HepG2 (cell line): ENCODE data around the gene UTP4. TPM values are rescaled to one million over a fixed set of nuclear protein-coding genes. Genes with fewer than 3 reads are reported as not detected.
A peak's percentile ranks its signal among the peaks of the same experiment; 100 is the strongest.

Experiments used
- RNF219 ChIP-seq: sonication (generic); formaldehyde crosslinking; IDR thresholded peaks from 2 replicates; pipeline ENCODE4 v1.5.0; 2020; ENCODE audit warnings: mild to moderate bottlenecking, missing genetic modification reagents
- SRY ChIP-seq: sonication (generic); formaldehyde crosslinking; IDR thresholded peaks from 2 replicates; pipeline ENCODE4 v1.8.0; 2022; ENCODE audit warnings: mild to moderate bottlenecking, missing genetic modification reagents
- TARDBP ChIP-seq: sonication (generic); formaldehyde crosslinking; IDR thresholded peaks from 2 replicates; pipeline ENCODE4 v1.8.0; 2022; ENCODE audit warnings: mild to moderate bottlenecking, missing genetic modification reagents
- YY1 ChIP-seq: IDR thresholded peaks from 2 replicates; pipeline ENCODE4 v1.6.1; 2011; ENCODE audit warnings: low read length, low read depth, moderate library complexity, mild to moderate bottlenecking; ENCODE audit not compliant: insufficient read depth, insufficient replicate concordance
- ZFP1 ChIP-seq: IDR thresholded peaks from 2 replicates; pipeline ENCODE4 v1.6.1; 2016
- ZGPAT ChIP-seq: IDR thresholded peaks from 2 replicates; pipeline ENCODE4 v1.6.1; 2016; ENCODE audit warnings: mild to moderate bottlenecking
- ZMAT5 ChIP-seq: sonication (generic); formaldehyde crosslinking; IDR thresholded peaks from 2 replicates; pipeline ENCODE4 v1.5.0; 2020; ENCODE audit warnings: mild to moderate bottlenecking, low read depth, missing genetic modification reagents, borderline replicate concordance
- ZNF124 ChIP-seq: sonication (generic); formaldehyde crosslinking; IDR thresholded peaks from 2 replicates; pipeline ENCODE4 v1.4.0; 2020; ENCODE audit warnings: missing genetic modification reagents
- ZNF136 ChIP-seq: sonication (generic); formaldehyde crosslinking; IDR thresholded peaks from 2 replicates; pipeline ENCODE4 v1.8.1; 2022; ENCODE audit warnings: low read depth, mild to moderate bottlenecking, moderate library complexity, missing genetic modification reagents
- ZNF281 ChIP-seq: sonication (generic); formaldehyde crosslinking; IDR thresholded peaks from 2 replicates; pipeline ENCODE4 v1.4.0; 2020; ENCODE audit warnings: missing genetic modification reagents, borderline replicate concordance
- ZNF333 ChIP-seq: sonication (generic); formaldehyde crosslinking; IDR thresholded peaks from 2 replicates; pipeline ENCODE4 v1.4.0; 2020; ENCODE audit warnings: mild to moderate bottlenecking, missing genetic modification reagents, borderline replicate concordance
- ZNF709 ChIP-seq: sonication (generic); formaldehyde crosslinking; IDR thresholded peaks from 2 replicates; pipeline ENCODE4 v1.5.0; 2020; ENCODE audit warnings: mild to moderate bottlenecking, missing genetic modification reagents
- polyA plus RNA-seq, 8 experiments: library from polyadenylated mRNA; depleted of rRNA in 3 of 8; stranded (reverse) in 7 of 8; unstranded in 1 of 8; fragments of >200 nt; fragmentation: Illumina TruSeq in 4 of 8; extraction: Trizol in 4 of 8; gene quantifications; 2 replicates each; pipeline versions ENCODE4 v1.2.1 to v1.2.3, GENCODE V29; 2011 to 2016; ENCODE audit warnings: low read depth in 4 of 8, missing spikeins in 1 of 8, mixed read lengths in 1 of 8; ENCODE audit not compliant: insufficient read depth in 1 of 8
- total RNA-seq, 5 experiments: library from RNA; depleted of rRNA; stranded (reverse); fragments of >200 nt; fragmentation: Illumina TruSeq; extraction: Trizol; gene quantifications; 2 replicates each; pipeline ENCODE4 v1.2.3, GENCODE V29; 2016; ENCODE audit warnings: low read depth in 1 of 5
- TF ChIP-seq, protein P1 (sequence below): sonication (generic); IDR thresholded peaks from 2 replicates; pipeline ENCODE4 v1.6.1; 2016; ENCODE audit warnings: low read depth, borderline replicate concordance

UTP4 gene
- total and polyA plus RNA-seq, 2 of the 13 experiments (the other 11 are each of a cell fraction or from before 2014, with no cell fraction given), result 30.0 to 85.8 TPM

- peak; percentile 82 for TF ChIP-seq ZNF281 (CRISPR knock-in tag)
- TF ChIP-seq SRY (CRISPR knock-in tag), result peak; percentile 26; the same call in 1 of the 2 replicates
- TF ChIP-seq ZGPAT, result 0 out of 2 replicates have a peak, but pooled peaks have one; percentile 45
- TF ChIP-seq TARDBP (CRISPR knock-in tag), result 0 out of 2 replicates have a peak, but pooled peaks have one; percentile 53
- 0 out of 2 replicates have a peak, but pooled peaks have one; percentile 65 for TF ChIP-seq ZNF136
- TF ChIP-seq, protein P1, sequence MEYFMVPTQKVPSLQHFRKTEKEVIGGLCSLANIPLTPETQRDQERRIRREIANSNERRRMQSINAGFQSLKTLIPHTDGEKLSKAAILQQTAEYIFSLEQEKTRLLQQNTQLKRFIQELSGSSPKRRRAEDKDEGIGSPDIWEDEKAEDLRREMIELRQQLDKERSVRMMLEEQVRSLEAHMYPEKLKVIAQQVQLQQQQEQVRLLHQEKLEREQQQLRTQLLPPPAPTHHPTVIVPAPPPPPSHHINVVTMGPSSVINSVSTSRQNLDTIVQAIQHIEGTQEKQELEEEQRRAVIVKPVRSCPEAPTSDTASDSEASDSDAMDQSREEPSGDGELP, result peak; percentile 6; the same call in 1 of the 2 replicates
- 0 out of 2 replicates have a peak, but pooled peaks have one; percentile 23 for TF ChIP-seq ZNF124 (CRISPR knock-in tag)
- TF ChIP-seq ZNF709 (CRISPR knock-in tag), result no peak
- TF ChIP-seq RNF219, result no peak
- TF ChIP-seq ZNF333 (CRISPR knock-in tag), result no peak
- TF ChIP-seq YY1, result peak; percentile 38
- TF ChIP-seq ZFP1 (CRISPR knock-in tag), result no peak
- no peak for TF ChIP-seq ZMAT5 (CRISPR knock-in tag)
Observed at GRCh38 chr16:69089091-69089910, 43.1 kb upstream of the UTP4 start (continued).
